Liver (tissue), 9 donors: ENCODE results near the gene PRC1. TPM values are rescaled to one million over a fixed set of nuclear protein-coding genes. Genes with fewer than 3 reads are reported as not detected.

ENCODE experiments used
- DNase-seq: peaks from one replicate; pipeline ENCODE4 v3.0.0-alpha.2; 2017; ENCODE audit warnings: low spot score
- H3K27ac ChIP-seq, 2 donors: one replicate each; pipeline ENCODE4 v1.7.0; 2013; ENCODE audit warnings: inconsistent platforms in 2 of 2, low read length in 2 of 2, control low read depth in 1 of 2, low read depth in 1 of 2, mild to moderate bottlenecking in 1 of 2
- H3K27me3 ChIP-seq, 4 donors: one replicate each; pipeline versions ENCODE4 v1.6.1 to v1.7.0; 2013; ENCODE audit warnings: low read length in 3 of 4, inconsistent platforms in 1 of 4, mild to moderate bottlenecking in 1 of 4, moderate library complexity in 1 of 4; ENCODE audit not compliant: control insufficient read depth in 4 of 4, insufficient read depth in 4 of 4
- H3K36me3 ChIP-seq, 4 donors: one replicate each; pipeline versions ENCODE4 v1.6.1 to v1.7.0; 2013; ENCODE audit warnings: low read length in 3 of 4, mild to moderate bottlenecking in 3 of 4, low read depth in 1 of 4, moderate library complexity in 1 of 4; ENCODE audit not compliant: control insufficient read depth in 4 of 4, insufficient read depth in 3 of 4
- H3K4me1 ChIP-seq, 4 donors: one replicate each; pipeline versions ENCODE4 v1.6.1 to v1.7.0; 2013; ENCODE audit warnings: low read length in 3 of 4, mild to moderate bottlenecking in 3 of 4, moderate library complexity in 1 of 4; ENCODE audit not compliant: control insufficient read depth in 4 of 4, insufficient read depth in 4 of 4
- H3K4me3 ChIP-seq, 3 donors: one replicate each; pipeline versions ENCODE4 v1.6.1 to v1.7.0; 2013; ENCODE audit warnings: low read length in 3 of 3, control low read depth in 1 of 3, low read depth in 1 of 3, mild to moderate bottlenecking in 1 of 3
- H3K9ac ChIP-seq, 2 donors: one replicate each; pipeline ENCODE4 v1.7.0; 2013; ENCODE audit warnings: low read length in 2 of 2, mild to moderate bottlenecking in 2 of 2, moderate library complexity in 2 of 2, control low read depth in 1 of 2, low read depth in 1 of 2
- H3K9me3 ChIP-seq, 4 donors: one replicate each; pipeline versions ENCODE4 v1.6.1 to v1.7.0; 2013; ENCODE audit warnings: low read length in 3 of 4; ENCODE audit not compliant: control insufficient read depth in 4 of 4
- CTCF ChIP-seq: fragments of 150-350 bp; IDR thresholded peaks from 2 replicates; pipeline ENCODE4 v1.5.1; 2017; ENCODE audit warnings: improper control_type of control experiment, low read depth, low read length; ENCODE audit not compliant: missing input control
- EGR1 ChIP-seq, 2 donors: IDR thresholded peaks; 2 replicates each; pipeline ENCODE4 v1.6.1; 2016 to 2018; ENCODE audit warnings: antibody characterized with exemption in 2 of 2, low read depth in 2 of 2
- FOXA1 ChIP-seq: IDR thresholded peaks from 2 replicates; pipeline ENCODE4 v1.6.1; 2016; ENCODE audit warnings: antibody characterized with exemption
- FOXA2 ChIP-seq: IDR thresholded peaks from 2 replicates; pipeline ENCODE4 v1.6.1; 2016; ENCODE audit warnings: antibody characterized with exemption
- HNF4A ChIP-seq, 2 donors: conservative IDR thresholded peaks; 2 replicates each; pipeline ENCODE4 v1.6.1; 2016; ENCODE audit warnings: antibody characterized with exemption in 2 of 2, mild to moderate bottlenecking in 2 of 2
- HNF4G ChIP-seq: IDR thresholded peaks from 2 replicates; pipeline ENCODE4 v1.6.1; 2016; ENCODE audit warnings: antibody characterized with exemption
- JUND ChIP-seq, 2 donors: IDR thresholded peaks; 2 replicates each; pipeline ENCODE4 v1.6.1; 2016; ENCODE audit warnings: antibody characterized with exemption in 2 of 2
- MAX ChIP-seq: IDR thresholded peaks from 2 replicates; pipeline ENCODE4 v1.6.1; 2016; ENCODE audit warnings: antibody characterized with exemption
- NR2F2 ChIP-seq: IDR thresholded peaks from 2 replicates; pipeline ENCODE4 v1.6.1; 2016; ENCODE audit warnings: antibody characterized with exemption
- RAD21 ChIP-seq, 2 donors: IDR thresholded peaks; 2 replicates each; pipeline ENCODE4 v1.6.1; 2016; ENCODE audit warnings: antibody characterized with exemption in 2 of 2, mild to moderate bottlenecking in 2 of 2
- RXRA ChIP-seq, 2 donors: IDR thresholded peaks; 2 replicates each; pipeline ENCODE4 v1.6.1; 2017 to 2018; ENCODE audit warnings: antibody characterized with exemption in 2 of 2, mild to moderate bottlenecking in 1 of 2
- SP1 ChIP-seq: IDR thresholded peaks from 2 replicates; pipeline ENCODE4 v1.6.1; 2018; ENCODE audit warnings: antibody characterized with exemption, mild to moderate bottlenecking
- TAF1 ChIP-seq: conservative IDR thresholded peaks from 2 replicates; pipeline ENCODE4 v1.6.1; 2016; ENCODE audit warnings: antibody characterized with exemption, mild to moderate bottlenecking
- YY1 ChIP-seq: IDR thresholded peaks from 2 replicates; pipeline ENCODE4 v1.6.1; 2016; ENCODE audit warnings: antibody characterized with exemption, mild to moderate bottlenecking
- ZBTB33 ChIP-seq: IDR thresholded peaks from 2 replicates; pipeline ENCODE4 v1.6.1; 2016; ENCODE audit warnings: antibody characterized with exemption
- WGBS: extraction: QIAGEN DNeasy Blood & Tissue Kit; methylation state at CpG from one replicate; pipeline ENCODE4 v1.1.7; 2013; 5-methylcytosine and 5-hydroxymethylcytosine counted together
- polyA plus RNA-seq, 2 donors: library from polyadenylated mRNA; stranded (reverse) in 1 of 2; unstranded in 1 of 2; fragments of 200-250 nt in 1 of 2; fragments of >200 nt in 1 of 2; fragmentation: Nextera tagmentation in 1 of 2; extraction: Ambion mirVana in 1 of 2; gene quantifications; one replicate each; pipeline versions ENCODE4 v1.2.1 to v1.2.3, GENCODE V29; 2013 to 2015
- total RNA-seq, 2 donors: library from RNA; depleted of rRNA; stranded (reverse); fragments of >200 nt; gene quantifications; one replicate each; pipeline ENCODE4 v1.2.3, GENCODE V29; 2014
- TF ChIP-seq, protein P1 (sequence below): IDR thresholded peaks from 2 replicates; pipeline ENCODE4 v1.6.1; 2016; ENCODE audit warnings: antibody characterized with exemption
- donor health status: healthy.
- donor health status: healthy.
- donor health status: healthy.
- donor health status: healthy.
- donor health status: healthy.

PRC1 gene
- total and polyA plus RNA-seq, 4 donors = 2.1 to 128 (median 5.6) TPM

- H3K9me3 ChIP-seq = no peaks in the 10 kb centered on the region
- DNase-seq = no peak
- no peak overlapping the region for H3K9ac ChIP-seq
- no peak for TF ChIP-seq TAF1
- no peak for TF ChIP-seq JUND (IDR thresholded peaks at IDR 0.05)
- TF ChIP-seq RXRA (IDR thresholded peaks at IDR 0.05) = no peak
- TF ChIP-seq ZBTB33 = no peak
- no peak for TF ChIP-seq EGR1 (IDR thresholded peaks at IDR 0.05; ENCODE audit: low read depth in 2 of 2)
- no peak for TF ChIP-seq HNF4G
- TF ChIP-seq YY1 = no peak
- TF ChIP-seq CTCF = no peak
- H3K4me3 ChIP-seq = no peak overlapping the region
- no peaks in the 10 kb centered on the region for H3K4me1 ChIP-seq
- H3K27me3 ChIP-seq = no peaks in the 10 kb centered on the region
- no peak overlapping the region for H3K27ac ChIP-seq
- WGBS = 98% methylated on average over 21 of the region's 21 CpGs
- H3K36me3 ChIP-seq = no peaks in the 10 kb centered on the region
These were observed 20.1 kb downstream of the PRC1 start for GRCh38 chr15:90974216-90974615.

- H3K9ac ChIP-seq = no peak overlapping the region
- H3K27ac ChIP-seq = no peak overlapping the region
- no peaks in the 10 kb centered on the region for H3K4me1 ChIP-seq
- peaks cover 0 to 4% (median 0%) of the 10 kb centered on the region in 4 donors for H3K36me3 ChIP-seq
- H3K27me3 ChIP-seq = no peaks in the 10 kb centered on the region
- H3K9me3 ChIP-seq = no peaks in the 10 kb centered on the region
- DNase-seq = no peak
- WGBS = 96% methylated on average over 5 of the region's 5 CpGs
- TF ChIP-seq FOXA2 (no peak), HNF4A (conservative IDR thresholded peaks at IDR 0.05) (no peak), RAD21 (IDR thresholded peaks at IDR 0.05) (no peak), FOXA1 (no peak), MAX (no peak), TAF1 (no peak), RXRA (IDR thresholded peaks at IDR 0.05) (no peak), YY1 (no peak), HNF4G (no peak), NR2F2 (no peak), EGR1 (IDR thresholded peaks at IDR 0.05; ENCODE audit: low read depth in 2 of 2) (no peak), SP1 (no peak), CTCF (no peak), ZBTB33 (no peak)
- TF ChIP-seq, protein P1, sequence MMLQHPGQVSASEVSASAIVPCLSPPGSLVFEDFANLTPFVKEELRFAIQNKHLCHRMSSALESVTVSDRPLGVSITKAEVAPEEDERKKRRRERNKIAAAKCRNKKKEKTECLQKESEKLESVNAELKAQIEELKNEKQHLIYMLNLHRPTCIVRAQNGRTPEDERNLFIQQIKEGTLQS = no peak
- no peak overlapping the region for H3K4me3 ChIP-seq
These were observed 22.2 kb downstream of the PRC1 start for GRCh38 chr15:90972133-90972532.
